Loucy (cell line): ENCODE data around the gene BAAT.
"Not testable (repeated sequence)": the region's sequence is repeated elsewhere in the genome, so short reads cannot be mapped to it uniquely, and the experiment has no call there.

Experiments used
- H2AFZ ChIP-seq: fragments of 200-600 bp; sonication (generic); 2 replicates; pipeline ENCODE4 v1.6.0; 2016; ENCODE audit warnings: antibody characterized with exemption, mild to moderate bottlenecking, low read length, moderate library complexity
- H3F3A ChIP-seq: fragments of 200-600 bp; 2 replicates; pipeline ENCODE4 v1.6.0; 2016; ENCODE audit warnings: antibody characterized with exemption, low read depth, mild to moderate bottlenecking
- H3K27me3 ChIP-seq: fragments of 200-600 bp; sonication (generic); 2 replicates; pipeline ENCODE4 v1.6.1; 2014; ENCODE audit warnings: low read length, mild to moderate bottlenecking; ENCODE audit not compliant: insufficient read depth, poor library complexity, severe bottlenecking
- H3K36me3 ChIP-seq: fragments of 200-600 bp; sonication (generic); 2 replicates; pipeline ENCODE4 v1.6.1; 2016; ENCODE audit warnings: low read length; ENCODE audit not compliant: insufficient read depth
- H3K4me1 ChIP-seq: fragments of 200-600 bp; sonication (generic); 2 replicates; pipeline ENCODE4 v1.5.1; 2014; ENCODE audit warnings: low read length, mild to moderate bottlenecking; ENCODE audit not compliant: insufficient read depth, poor library complexity, severe bottlenecking
- H3K4me2 ChIP-seq: fragments of 200-600 bp; sonication (generic); 2 replicates; pipeline ENCODE4 v1.6.0; 2014; ENCODE audit warnings: antibody characterized with exemption, low read length, low read depth, mild to moderate bottlenecking; ENCODE audit not compliant: poor library complexity, severe bottlenecking
- H3K4me3 ChIP-seq: fragments of 200-600 bp; sonication (generic); 2 replicates; pipeline ENCODE4 v1.5.1; 2014; ENCODE audit warnings: low read length, mild to moderate bottlenecking, mixed read lengths; ENCODE audit not compliant: poor library complexity, severe bottlenecking
- H3K79me2 ChIP-seq: fragments of 200-600 bp; sonication (generic); 2 replicates; pipeline ENCODE4 v1.6.1; 2014; ENCODE audit warnings: low read length; ENCODE audit not compliant: insufficient read depth
- H3K9ac ChIP-seq: fragments of 200-600 bp; sonication (generic); 2 replicates; pipeline ENCODE4 v1.6.0; 2014; ENCODE audit warnings: mild to moderate bottlenecking, low read depth, low read length, moderate library complexity; ENCODE audit not compliant: poor library complexity, severe bottlenecking
- H3K9me2 ChIP-seq: fragments of 200-600 bp; sonication (generic); replicated peaks from 2 replicates; pipeline ENCODE4 v1.6.1; 2016; ENCODE audit warnings: low read depth, low read length, mixed read lengths
- H3K9me3 ChIP-seq: fragments of 200-600 bp; sonication (generic); 2 replicates; pipeline ENCODE4 v1.6.1; 2014; ENCODE audit warnings: mild to moderate bottlenecking, antibody characterized with exemption, low read length, low read depth; ENCODE audit not compliant: insufficient read depth
- H4K20me1 ChIP-seq: fragments of 200-600 bp; sonication (generic); 2 replicates; pipeline ENCODE4 v1.6.0; 2014; ENCODE audit warnings: antibody characterized with exemption, low read length, mild to moderate bottlenecking; ENCODE audit not compliant: insufficient read depth, poor library complexity, severe bottlenecking
- CTCF ChIP-seq: fragments of 200-600 bp; sonication (generic); conservative IDR thresholded peaks from 2 replicates; pipeline ENCODE4 v1.5.1; 2014; ENCODE audit warnings: mild to moderate bottlenecking, antibody characterized with exemption, low read length
- EZH2phosphoT487 ChIP-seq: fragments of 200-600 bp; IDR thresholded peaks from 2 replicates; pipeline ENCODE4 v1.6.1; 2018; ENCODE audit warnings: antibody characterized with exemption, mild to moderate bottlenecking, moderate library complexity, borderline replicate concordance

BAAT gene

GRCh38 chr9:101384873-101385536, at the start of gene BAAT:
Gene BAAT, minus strand, starts transcription at chr9:101385006. Its CDS starts 13,602 bp downstream, at chr9:101371404.
- H3K36me3 ChIP-seq = peaks cover 19% of the 10 kb centered on the region
- not testable (repeated sequence) for H3K79me2 ChIP-seq, H2AFZ ChIP-seq, H3K9me3 ChIP-seq, H3K27me3 ChIP-seq, H3F3A ChIP-seq, H3K4me2 ChIP-seq, H4K20me1 ChIP-seq, H3K9me2 ChIP-seq, H3K4me1 ChIP-seq, H3K9ac ChIP-seq, H3K4me3 ChIP-seq

DNA sequence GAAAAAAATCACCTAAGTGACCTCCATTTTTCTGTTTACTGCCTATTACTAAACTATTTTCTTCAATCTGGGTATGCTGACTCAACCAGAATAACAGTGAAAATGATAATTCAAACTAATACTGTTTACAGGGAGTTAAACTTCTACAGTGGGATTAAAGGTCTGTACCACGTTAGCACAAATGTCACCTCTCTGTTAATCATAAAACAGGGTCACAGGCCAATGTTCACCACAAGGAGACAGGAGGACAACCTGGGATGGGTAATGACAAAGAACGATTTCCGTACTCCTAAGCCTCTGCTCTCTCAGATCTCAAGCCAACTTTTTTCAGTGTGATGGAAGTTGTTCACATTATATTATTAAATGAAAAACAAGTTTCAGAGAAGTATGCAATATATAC, 48.4 kb upstream of the BAAT start:
- Histone ChIP-seq H3K79me2 (no peaks in the 10 kb centered on the region), H3K9ac (no peak overlapping the region), H2AFZ (no peak overlapping the region), H3F3A (no peaks in the 10 kb centered on the region), H3K9me3 (no peaks in the 10 kb centered on the region), H3K4me2 (no peak overlapping the region), H4K20me1 (no peaks in the 10 kb centered on the region), H3K27me3 (no peaks in the 10 kb centered on the region), H3K4me3 (no peak overlapping the region), H3K36me3 (no peaks in the 10 kb centered on the region), H3K4me1 (no peaks in the 10 kb centered on the region), H3K9me2 (no peaks in the 10 kb centered on the region)
- TF ChIP-seq EZH2phosphoT487 (no peak), CTCF (no peak)

GRCh38 chr9:101432740-101433139, 47.9 kb upstream of the BAAT start:
- no peaks in the 10 kb centered on the region for H3K79me2 ChIP-seq
- H3K4me2 ChIP-seq = no peak overlapping the region
- no peak overlapping the region for H2AFZ ChIP-seq
- no peak overlapping the region for H3K9ac ChIP-seq
- H3K4me3 ChIP-seq = no peak overlapping the region
- no peaks in the 10 kb centered on the region for H3F3A ChIP-seq
- no peaks in the 10 kb centered on the region for H4K20me1 ChIP-seq
- no peaks in the 10 kb centered on the region for H3K36me3 ChIP-seq
- H3K9me3 ChIP-seq = no peaks in the 10 kb centered on the region
- no peaks in the 10 kb centered on the region for H3K27me3 ChIP-seq
- no peak for TF ChIP-seq EZH2phosphoT487
- TF ChIP-seq CTCF = no peak
- H3K4me1 ChIP-seq = no peaks in the 10 kb centered on the region
- no peaks in the 10 kb centered on the region for H3K9me2 ChIP-seq

- no peak overlapping the region for H3K4me2 ChIP-seq
- no peak overlapping the region for H3K9ac ChIP-seq
- no peaks in the 10 kb centered on the region for H3K4me1 ChIP-seq
- no peaks in the 10 kb centered on the region for H3K9me3 ChIP-seq
- no peak overlapping the region for H2AFZ ChIP-seq
- H3K4me3 ChIP-seq = no peak overlapping the region
- H3K79me2 ChIP-seq = no peaks in the 10 kb centered on the region
- no peak for TF ChIP-seq CTCF
- no peak for TF ChIP-seq EZH2phosphoT487
- no peaks in the 10 kb centered on the region for H3K36me3 ChIP-seq
- no peaks in the 10 kb centered on the region for H4K20me1 ChIP-seq
- H3K9me2 ChIP-seq = no peaks in the 10 kb centered on the region
- no peaks in the 10 kb centered on the region for H3F3A ChIP-seq
- no peaks in the 10 kb centered on the region for H3K27me3 ChIP-seq
Measured at GRCh38 chr9:101432171-101432570, 47.4 kb upstream of the BAAT start.
